GM20431 (cell line): ENCODE data around the gene WDR93.

ENCODE experiments used
- in situ Hi-C: fragments of 300-500 bp; cut with MseI, MboI; formaldehyde crosslinking; loops from one replicate; pipeline ENCODE4 v1.15.0; 2020; ENCODE audit warnings: low sequenced_read_pairs; ENCODE audit not compliant: unreplicated experiment

Gene WDR93

GRCh38 chr15:89690276-89691218 lies at the start of gene WDR93, which contains the start of gene PEX11A:
WDR93 (plus strand) TSS chr15:89690811; CDS start chr15:89701747, 10,936 bp downstream.
PEX11A (minus strand) TSS chr15:89690754; CDS start chr15:89690632, 122 bp downstream.
- in situ Hi-C loops: no loop called here

DNA sequence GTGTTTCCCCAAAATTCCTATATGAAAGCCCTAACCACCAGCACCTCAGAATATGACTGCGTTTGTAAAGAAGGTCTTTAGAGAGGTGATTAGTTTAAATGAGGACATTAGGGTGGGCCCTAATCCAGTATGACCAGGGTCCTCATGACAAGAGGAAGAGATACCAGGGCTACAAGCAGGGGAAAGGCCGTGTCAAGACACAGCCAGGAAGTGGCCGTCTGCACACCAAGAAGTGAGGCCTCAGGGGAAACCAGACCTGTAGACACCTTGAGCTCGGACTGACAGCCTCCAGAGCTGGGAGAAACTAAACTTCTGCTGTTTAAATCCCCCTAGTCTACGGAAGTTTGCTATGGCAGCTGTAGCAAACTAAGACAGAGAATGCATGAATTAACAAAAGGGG lies 49.6 kb upstream of the WDR93 start:
- in situ Hi-C loops: no loop called here

DNA sequence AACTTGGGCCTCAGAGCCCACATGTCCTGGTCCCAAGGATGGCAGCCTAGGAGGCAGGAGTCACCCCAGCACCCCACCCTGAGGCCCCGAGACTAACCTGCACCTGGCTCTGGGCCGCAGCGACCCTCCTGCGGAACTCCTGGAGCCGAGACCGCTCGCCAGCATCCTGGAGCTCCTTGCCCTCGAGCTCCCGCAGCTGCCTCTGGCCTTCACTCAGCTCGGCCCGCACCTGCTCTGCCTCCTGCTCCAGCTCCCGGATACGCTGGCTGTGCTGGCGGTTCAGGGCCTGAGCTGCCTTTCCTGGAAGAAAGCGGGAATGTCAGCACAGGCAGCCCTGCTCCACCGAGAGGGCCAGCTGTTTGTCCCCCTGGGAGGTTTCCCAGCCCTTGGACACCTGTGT lies 48.5 kb upstream of the WDR93 start:
- in situ Hi-C loops: no loop called here

DNA sequence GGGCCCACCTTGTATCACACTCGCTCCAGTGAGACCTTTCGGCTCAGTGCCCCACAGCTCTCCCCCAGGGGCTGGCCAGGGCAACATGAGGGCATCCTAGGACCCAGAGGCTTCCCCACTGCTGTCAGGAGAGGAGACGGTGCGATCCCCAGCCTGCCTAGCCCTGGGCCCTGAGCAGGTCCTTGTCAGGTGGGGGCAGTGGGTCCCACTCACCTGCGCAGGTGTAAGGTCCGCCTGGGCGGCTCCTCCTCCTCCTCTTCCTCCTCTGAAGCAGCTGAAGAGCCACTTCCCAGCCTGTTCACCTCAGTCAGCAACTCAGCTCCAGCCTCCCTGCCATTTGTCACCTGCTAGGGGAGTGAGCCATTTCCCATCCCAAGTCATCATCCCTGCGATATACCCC lies 44.9 kb upstream of the WDR93 start:
- in situ Hi-C loops: no loop called here

DNA sequence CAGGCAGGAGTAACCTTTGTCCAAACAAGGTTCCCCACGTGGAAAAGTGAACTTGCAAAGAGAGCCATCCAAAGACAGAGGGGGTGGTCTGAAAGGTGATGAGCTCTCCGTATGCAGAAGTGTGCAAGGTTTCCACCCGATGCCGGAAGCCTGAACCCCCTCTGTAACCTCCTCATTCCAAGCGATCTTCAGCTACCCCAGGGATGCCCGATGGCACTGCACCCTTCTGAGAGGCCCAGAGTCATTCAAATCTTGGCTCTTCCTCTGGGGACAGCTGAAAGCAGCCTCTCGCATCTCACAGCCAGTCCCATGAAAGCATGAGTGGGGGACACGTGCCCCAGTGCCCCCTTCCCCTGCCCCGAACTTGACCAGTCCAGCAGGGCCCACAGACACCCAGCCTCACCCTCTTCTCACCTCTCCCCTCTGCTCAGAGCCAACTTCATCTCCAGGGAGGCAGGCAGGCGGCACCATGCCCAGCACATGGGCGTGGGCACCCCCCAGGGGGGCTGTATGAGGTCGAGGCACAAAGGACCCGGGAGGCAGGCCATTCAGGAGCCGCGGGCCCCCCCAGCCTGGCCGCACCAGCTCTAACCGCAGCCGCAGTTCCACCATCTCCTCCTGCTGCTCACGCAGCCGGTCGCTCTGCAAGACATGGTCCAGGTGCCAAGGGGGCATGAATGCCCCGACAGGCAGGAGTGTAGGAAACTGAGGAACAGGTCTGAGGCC lies 44.0 kb upstream of the WDR93 start:
- in situ Hi-C loops: no loop called here

GRCh38 chr15:89647191-89647851 lies 43.3 kb upstream of the WDR93 start:
- in situ Hi-C loops: no loop called here

DNA sequence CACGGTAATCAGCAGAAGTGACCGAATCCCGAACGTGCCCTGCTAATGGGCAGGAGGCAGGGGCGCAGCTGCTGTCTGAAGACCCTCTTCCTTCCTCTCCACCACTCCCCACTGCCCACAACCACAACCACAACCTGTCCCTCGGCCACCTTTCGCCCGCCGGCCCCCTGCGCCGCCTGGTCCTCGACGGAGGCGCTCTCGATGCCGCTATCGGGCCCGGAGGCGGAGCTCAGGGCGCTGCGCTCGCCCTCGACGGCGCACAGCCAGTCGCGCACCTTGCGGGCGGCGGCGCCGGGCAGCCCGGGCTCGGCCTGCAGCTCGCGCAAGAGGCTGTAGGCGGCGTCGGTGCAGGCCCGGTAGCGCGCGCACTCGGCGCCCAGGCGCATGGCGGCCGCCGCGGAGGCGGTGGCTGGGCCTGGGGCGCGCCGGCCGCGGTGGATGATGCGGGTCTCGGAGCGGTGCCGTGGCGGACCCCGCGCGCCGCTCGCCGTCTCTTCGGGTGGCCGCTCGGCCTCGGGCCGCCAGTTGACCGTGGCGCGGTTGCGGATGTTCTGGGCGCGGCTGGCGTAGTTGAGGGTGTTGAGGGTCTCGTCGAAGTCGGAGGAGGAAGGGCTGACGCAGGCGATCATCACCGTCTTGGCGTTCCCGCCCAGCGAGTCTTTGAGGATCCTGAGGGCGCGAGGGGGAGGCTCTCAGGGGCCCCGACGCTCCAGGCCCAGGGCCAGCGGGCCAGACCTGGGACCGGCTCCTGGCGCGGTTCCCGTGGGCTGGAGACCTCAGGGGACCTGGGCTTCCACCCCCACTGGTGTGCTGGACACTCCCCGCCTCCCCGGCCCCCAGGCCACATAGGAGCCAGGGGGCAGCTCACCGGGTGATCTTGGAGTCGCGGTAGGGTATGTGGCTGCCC lies 42.3 kb upstream of the WDR93 start:
- in situ Hi-C loops: no loop called here

DNA sequence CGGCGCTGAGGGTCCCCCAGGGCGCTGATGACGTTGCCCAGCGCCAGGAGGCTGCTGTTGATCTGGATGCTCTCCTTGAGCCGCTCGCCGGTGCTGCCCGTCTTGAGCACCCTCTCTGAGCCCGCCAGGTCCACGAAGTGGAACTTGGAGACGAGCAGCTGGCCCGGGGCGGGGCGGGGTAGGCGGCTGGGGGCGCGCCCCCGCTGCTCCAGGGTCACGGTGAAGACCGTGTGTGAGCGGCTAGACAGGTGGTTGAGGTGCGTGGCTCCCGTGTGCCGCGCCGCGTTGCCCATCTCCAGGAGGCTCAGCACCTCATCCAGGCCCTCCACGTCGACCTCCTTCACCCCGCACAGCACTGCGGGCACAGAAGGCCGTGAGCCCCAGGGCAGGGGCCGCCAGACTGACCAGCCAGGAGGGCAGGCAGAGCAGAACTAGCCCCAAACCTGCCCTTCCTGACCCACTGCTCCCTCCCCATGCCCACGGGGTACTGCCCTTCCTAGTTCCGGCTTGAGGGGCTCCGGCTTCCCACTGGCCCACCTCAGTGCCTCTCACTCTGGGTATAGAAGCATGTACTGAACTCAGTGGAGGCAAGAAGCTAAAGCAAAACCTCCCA lies 41.5 kb upstream of the WDR93 start:
- in situ Hi-C loops: no loop called here

DNA sequence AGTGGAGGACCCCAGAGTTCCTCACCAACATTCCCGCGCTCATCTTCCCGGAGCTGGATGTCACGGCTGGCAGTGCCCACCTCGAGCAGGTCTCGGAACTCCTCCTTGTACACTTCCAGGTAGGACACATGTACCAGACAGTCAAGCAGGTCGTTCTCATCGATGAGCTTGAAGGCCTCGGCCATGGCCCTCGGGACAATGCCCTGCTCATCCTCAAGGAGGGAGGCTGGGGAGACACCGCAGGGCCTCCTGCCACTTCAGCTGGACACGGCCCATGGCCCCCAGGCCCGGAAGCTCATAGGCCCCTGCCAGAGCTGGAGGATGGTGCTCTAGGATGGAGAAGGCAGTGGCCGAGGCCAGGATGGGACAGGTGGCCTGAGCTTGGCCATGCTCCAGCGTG lies 40.9 kb upstream of the WDR93 start:
- in situ Hi-C loops: no loop called here

DNA sequence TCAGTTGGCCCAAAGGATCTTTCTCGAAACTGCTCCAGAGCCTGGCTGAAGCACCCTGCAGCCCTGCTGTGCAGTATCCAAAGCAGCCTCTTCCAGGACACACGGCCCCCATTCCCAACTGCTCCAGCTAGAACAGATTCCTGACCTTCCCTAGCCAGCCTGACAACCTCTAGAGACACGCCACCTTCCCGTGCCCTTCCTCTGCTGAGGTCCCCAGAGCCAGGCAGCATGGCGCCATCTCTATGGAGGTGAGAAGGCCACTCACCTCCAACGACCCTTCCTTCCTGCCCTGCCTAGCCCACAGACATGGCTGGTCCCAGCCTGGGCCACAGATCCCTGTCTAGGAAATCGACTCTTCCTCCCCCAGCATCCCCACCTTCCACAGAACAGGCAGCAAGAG lies 38.5 kb upstream of the WDR93 start:
- in situ Hi-C loops: no loop called here

- in situ Hi-C loops: no loop called here
These were observed 37.9 kb upstream of the WDR93 start for GRCh38 chr15:89652666-89653065.

DNA sequence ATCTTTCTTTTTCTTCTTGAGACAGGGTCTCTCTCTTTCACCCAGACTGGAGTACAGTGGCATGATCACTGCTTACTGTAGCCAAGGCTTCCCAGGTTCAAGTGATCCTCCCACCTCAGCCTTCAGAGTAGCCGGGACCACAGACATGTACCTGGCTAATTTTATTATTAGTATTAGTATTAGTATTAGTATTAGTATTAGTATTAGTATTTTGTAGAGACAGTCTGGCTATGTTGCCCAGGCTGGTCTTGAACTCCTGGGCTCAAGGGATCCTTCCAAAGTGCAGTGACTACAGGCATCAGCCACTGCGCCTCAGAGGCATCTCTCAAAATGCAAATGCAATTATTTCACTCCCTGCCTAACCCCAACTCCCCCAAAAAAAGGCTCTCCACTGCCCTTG lies 37.0 kb upstream of the WDR93 start:
- in situ Hi-C loops: no loop called here

DNA sequence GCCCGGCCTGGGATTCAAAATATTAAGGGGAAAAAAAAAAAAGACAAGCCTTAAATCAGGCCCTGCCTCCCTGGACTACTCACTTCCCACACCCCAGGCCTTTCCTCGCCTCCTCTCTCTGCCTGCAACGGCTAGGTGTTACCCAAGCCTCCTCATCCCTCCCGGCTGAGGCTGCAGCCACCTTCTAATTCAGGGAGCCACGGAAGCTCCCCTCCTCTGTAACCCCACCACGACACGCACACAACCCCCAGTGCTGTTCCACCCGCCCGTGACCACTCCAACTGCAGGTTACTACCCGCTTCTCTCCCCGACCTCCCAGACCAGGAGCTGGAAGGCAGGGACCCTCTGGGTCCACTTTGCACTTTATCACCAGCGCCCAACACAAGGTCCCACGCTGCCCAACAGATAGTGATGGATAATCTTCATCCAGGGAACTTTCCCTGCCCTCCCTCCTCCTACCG lies 36.3 kb upstream of the WDR93 start:
- in situ Hi-C loops: no loop called here

DNA sequence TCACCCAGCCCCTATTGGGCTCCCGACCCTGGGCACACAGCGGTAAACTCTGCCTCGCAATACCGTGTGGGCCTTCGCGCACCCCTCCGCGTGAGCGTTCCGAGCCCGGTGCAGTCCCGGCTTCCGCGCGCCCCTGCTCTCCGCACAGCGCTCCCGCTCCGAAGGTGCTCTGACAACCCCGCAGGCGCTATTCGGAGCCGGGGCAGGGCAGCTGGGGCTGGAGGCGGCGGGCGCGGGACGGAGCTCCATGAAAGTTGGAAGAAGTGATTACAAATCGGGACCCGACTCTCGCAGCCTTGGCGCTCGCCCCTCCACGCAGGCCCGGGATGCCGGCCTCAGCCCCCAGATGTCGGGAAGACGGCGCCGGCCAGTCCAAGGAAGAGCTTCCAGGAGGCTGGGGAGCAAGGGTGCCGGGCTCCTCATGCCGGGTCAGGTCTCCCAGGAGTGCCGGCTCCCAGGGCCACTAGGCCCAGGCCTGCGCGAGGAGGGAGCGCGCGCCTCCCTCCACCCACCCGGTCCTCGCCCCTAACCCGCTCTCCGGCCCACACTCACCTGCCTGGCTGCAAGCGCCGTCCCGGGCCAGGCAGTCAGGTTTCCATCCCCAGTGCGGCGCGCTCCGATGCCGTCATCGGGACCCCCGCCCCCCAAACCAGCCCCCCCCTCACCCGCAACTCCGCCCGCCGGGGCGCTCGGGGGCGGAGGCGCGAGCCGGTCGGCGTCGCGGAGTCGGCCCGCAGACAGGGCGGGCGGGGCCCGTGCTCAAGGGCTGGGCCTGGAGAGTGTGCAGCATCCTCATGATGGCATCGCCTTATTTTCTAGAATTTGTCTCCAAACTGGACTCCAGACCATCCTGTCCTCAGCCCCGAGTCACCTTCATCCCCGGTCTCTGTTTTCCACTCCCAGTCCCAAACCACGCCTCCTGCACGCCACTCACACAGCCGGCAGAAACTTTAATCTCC lies 35.5 kb upstream of the WDR93 start, which contains the start of gene KIF7:
TSS of gene KIF7 (minus strand) at position 621 of the 959 bp plus-strand sequence. CDS start 2,537 bp downstream, outside the sequence.
- in situ Hi-C loops: no loop called here

DNA sequence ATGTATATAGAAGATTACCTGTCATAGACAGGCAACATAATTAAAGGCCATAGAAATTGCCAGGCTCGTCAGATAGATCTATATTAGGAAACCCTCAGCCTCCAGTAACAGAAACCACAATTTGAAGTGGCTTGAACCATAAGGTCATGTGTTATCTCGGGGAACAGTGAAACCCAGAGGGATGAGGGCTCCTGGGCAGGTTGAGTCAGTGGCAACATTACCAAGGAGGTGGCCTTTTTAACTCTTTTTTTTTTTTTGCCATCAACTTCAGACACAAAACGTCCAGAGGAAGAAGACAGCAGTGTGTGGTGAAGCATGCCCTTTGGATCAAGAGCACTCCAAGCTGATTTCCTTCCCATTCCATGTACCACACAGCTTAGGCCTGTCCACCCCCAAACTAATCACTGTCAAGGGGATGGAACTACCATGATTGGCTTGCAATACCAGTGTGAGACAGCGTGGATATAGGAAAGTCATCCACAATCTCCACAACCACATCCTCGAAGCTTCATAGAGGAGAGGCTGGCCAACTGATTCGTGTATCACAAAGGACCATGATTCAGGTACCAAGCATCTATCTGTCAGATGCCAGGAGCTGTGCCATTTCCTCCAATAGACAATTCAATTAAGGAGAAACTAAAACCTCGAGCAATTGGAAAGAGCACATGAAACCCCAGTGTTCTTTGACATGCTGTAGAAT lies 34.3 kb upstream of the WDR93 start:
- in situ Hi-C loops: no loop called here

DNA sequence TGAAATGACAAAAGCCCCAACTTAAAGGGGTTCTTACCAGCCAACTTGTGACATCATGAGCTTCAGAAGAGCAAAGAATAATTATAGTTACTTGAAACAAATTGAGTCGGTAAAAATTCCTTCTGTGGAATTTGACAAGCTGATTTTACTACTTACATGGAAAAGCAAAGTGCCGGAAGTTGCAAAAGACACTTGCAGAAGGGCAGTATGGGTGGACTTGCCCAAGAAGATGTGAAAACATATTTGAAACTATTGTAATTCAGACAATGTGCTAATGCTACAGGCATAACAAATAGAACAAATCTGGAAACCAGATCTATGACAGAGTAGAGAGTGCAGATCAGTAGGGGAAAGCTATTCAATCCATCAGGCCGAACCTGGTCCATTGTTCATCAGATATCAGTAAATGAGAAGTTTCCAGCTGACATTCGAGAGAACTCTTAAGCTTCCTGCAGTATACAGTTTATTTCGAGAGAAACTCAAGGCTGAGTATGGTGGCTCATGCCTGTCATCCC lies 32.9 kb upstream of the WDR93 start:
- in situ Hi-C loops: no loop called here

DNA sequence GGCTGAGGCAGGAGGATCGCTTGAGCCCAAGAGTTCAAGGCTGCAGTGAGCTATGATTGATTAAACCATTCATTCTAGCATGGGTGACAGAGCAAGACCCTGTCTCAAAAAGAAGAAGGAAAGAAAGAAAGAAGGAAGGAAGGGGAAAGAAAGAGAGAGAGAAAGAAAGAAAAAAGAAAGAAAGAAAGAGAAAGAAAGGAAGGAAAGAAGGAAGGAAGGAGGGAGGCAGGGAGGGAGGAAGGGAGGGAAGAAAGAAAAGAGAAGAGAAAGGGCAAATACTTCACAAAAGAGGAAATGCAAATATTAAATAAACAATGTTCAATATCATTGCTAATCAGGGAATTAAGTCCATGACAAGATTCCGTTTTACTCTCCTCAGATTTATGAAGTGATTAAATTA lies 31.3 kb upstream of the WDR93 start:
- in situ Hi-C loops: no loop called here
